GM19239 (cell line): ENCODE results near the gene DNPEP.
A peak's percentile ranks its signal among the peaks of the same experiment; 100 is the strongest.
"Not testable (repeated sequence)": the region's sequence is repeated elsewhere in the genome, so short reads cannot be mapped to it uniquely, and the experiment has no call there.

Source experiments
- DNase-seq: peaks from one replicate; pipeline ENCODE4 v3.0.0; 2011; ENCODE audit warnings: low spot score; ENCODE audit not compliant: insufficient read length
- FAIRE-seq: peaks from 2 replicates; lab custom pipeline; 2011; peaks lifted over from hg19 to GRCh38; lab: Jason Lieb, UNC

The DNPEP gene

DNA sequence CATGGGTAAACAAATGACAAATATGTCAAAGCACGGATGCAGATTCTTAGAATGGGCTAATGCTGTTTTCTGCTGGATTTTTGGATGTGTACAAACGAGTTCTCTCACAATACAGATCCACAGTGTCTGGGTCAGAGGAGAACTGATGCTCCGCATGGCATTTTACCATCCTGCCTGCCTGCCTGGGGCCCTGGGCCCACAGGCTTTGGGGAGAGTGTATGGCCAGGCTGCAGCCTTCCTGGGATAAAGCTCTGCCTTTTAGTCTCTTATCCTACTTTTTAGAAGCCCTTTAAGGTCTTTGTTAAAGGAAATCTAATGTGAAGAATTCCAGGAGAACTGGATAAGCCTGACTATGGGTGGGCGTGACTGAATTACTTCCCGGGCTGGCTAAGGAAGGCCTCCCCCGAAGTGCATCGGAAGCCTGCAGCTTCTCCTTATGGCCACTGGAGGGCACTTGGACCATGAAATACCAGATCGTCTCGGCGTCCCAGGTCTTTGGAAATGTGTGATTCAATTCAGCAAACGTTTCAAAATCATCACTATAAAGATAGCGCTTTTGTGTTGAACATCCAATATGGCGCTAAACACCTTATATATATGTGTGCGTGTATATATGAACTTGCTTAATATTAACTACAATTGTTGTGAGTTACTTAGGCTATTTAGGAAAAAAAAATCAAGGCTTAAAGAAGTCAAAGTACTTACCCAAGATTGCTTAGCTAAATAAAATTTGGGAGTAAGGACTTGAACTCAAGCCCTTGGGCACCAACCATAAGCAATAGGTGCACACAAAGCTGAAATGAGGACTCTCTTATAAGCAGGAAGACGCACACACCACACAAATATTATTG, 15.2 kb upstream of the DNPEP start:
- peak; percentile 61 for FAIRE-seq

DNA sequence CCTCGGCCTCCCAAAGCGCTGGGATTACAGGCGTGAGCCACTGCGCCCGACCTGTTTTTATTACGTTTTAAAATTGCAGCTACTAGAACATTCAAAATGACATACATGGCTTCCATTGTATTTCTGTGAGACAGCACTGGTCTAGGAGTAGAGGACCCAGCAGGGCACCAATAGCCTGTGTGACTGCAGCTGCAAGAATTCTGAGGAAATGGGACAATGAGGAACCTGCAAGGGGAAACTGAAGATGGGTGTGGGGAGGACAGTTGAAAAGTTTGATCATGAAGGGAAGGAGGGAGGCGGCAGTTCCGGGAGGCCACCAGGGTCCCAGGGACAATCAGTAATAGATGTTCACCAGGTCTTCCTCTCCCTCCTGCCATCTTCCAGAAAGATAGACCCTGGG, 13.9 kb upstream of the DNPEP start:
- FAIRE-seq = no peak
- no peak for DNase-seq

More for the DNA sequence above, 15.2 kb upstream of the DNPEP start:
- DNase-seq = peak; percentile 61

DNA sequence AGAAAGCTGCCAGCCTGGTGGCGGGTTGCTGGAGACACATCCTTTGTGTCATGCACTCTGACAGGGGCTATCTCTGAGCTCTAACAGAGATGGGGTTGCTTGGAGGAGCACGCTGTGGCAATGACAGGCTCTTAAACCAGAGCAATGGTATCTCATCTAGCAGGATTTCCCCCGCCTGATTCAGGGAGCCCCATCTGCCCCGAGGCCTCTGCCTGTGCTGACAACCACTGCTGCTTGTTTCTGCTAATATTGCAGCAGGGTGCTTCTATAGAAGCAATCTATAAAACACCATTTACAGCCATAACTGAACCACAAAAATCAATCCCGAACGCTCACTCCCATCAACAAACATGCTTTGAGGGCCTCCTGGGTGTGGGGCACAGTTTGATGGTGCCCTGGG, 12.8 kb upstream of the DNPEP start:
- FAIRE-seq (no peak), DNase-seq (no peak)

- DNase-seq (no peak), FAIRE-seq (no peak)
These were observed 12.2 kb upstream of the DNPEP start for GRCh38 chr2:219399716-219400478.

- FAIRE-seq (no peak), DNase-seq (no peak)
These were observed 11.1 kb upstream of the DNPEP start for GRCh38 chr2:219398721-219399363.

DNA sequence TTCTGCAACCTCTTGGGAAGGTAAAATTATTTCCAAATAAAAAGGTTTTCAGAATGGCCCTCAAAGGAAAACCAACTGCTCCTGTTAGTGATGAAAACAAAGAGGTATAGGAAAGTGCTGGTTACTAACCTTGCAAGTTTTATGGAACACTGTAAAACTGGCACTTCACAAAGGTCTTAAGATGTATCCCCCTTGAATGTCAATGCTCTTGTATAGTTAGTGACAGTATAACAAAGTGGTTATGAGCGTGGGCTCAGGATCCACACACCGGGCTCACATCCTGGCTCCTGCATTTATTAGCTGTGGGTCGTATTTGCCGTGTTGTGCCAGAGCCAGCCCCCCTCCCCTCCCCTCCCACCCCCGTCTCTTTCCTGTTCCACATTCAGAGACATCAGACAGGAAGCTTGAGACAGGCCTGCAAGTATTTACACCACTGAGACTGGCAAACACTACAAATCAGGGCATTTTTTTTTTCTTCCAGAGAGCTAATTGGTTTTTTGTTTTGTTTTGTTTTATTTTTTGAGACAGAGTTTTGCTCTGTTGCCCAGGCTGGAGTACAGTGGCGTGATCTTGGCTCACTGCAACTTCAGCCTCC, 9.2 kb upstream of the DNPEP start:
- no peak for DNase-seq

DNA sequence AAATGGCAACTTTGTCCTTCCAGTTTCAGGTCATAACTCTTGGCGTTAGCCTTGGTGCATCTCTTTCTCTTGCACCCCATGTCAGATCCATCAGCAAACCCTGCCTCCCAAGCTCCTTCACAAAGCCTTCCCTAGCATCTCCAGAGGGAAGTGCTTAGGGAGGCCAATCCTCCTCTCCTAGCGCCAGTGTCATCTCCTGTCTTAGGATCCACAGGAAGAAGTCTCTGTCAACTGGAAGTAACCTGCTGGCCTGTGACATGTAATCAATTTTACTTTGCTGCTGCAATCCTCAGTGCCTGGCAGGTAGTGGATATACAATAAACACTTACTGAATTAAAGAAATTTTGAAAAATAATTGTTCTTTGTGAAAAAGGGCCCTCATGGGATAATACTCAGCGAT, 7.9 kb upstream of the DNPEP start:
- FAIRE-seq = no peak
- no peak for DNase-seq

More for the DNA sequence above, 9.2 kb upstream of the DNPEP start:
- FAIRE-seq = no peak

DNA sequence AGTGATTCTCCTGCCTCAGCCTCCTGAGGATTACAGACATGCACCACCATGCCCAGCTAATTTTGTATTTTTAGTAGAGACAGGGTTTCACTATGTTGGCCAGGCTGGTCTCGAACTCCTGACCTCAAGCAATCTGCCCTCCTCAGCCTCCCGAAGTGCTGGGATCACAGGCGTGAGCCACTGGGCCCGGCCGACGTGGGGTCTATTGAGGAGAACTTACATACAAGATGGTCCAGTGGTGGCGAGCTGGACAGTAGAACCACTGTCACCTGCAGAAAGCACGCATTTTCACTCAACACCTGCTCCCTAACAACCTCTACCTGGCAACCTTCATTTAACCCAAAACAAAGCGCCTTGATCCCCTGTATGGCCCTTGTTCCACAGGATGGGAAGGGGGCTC, 7.3 kb upstream of the DNPEP start:
- not testable (repeated sequence) for DNase-seq, FAIRE-seq

DNA sequence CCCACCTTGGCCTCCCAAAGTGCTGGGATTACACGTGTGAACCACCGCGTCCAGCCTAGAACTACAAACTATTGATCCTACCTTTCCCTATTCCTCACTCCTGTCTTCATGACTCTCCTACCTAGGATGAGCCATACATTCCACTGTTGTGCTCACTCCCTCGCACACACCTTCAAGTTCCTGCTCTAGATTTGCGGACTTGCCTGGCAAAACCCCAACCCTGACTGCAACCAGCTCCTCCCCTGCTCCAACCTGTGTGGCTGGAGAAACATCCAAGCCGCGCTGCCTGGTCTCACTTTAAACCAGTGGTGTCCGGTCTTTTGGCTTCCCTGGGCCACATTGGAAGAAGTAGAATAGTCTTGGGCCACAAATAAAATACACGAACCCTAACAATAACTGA, 5.0 kb upstream of the DNPEP start:
- DNase-seq = no peak

GRCh38 chr2:219388907-219389156, 1.1 kb upstream of the DNPEP start:
- DNase-seq (no peak), FAIRE-seq (peak; percentile 76)

More for the DNA sequence above, 5.0 kb upstream of the DNPEP start:
- FAIRE-seq = no peak

DNA sequence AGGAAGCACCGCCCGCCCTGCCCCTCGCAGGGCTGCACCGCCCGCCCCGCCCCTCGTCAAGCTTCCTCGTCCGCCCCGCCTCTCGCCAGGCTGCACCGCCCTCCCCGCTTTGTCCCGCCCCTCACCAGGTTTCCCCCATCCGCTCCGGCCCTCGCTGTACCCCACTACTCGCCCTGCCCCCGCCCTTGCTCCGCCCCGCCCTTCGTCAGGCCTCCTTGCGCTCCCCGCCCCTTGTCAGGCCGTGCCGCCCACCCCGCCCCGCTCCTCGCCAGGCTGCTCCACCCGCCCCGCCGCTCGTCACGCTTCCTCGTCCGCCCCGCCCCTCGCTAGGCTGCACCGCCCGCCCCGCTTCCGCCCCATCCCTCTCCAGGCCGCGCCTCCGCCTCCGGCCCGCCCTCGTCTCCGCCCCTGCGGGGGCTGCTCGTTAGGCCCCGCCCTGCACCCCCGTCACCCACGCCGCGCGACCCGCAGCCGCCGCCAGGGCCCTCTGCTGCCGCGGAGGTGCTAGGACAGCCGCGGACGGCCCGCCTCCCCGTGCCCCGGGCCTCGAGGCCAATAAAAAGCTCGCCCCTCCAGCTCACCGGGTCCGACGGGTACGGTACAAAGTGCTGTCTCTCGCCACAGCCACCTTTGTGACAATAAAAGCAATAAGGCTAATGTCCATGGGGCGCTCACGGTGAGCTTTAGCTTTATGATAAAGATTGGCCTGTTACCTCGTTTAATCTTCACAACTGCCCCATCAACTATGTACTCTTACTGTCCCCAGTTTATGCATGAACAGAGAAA, 602 bp upstream of the DNPEP start:
- FAIRE-seq (peak; percentile 90), DNase-seq (peak; percentile 84)

DNA sequence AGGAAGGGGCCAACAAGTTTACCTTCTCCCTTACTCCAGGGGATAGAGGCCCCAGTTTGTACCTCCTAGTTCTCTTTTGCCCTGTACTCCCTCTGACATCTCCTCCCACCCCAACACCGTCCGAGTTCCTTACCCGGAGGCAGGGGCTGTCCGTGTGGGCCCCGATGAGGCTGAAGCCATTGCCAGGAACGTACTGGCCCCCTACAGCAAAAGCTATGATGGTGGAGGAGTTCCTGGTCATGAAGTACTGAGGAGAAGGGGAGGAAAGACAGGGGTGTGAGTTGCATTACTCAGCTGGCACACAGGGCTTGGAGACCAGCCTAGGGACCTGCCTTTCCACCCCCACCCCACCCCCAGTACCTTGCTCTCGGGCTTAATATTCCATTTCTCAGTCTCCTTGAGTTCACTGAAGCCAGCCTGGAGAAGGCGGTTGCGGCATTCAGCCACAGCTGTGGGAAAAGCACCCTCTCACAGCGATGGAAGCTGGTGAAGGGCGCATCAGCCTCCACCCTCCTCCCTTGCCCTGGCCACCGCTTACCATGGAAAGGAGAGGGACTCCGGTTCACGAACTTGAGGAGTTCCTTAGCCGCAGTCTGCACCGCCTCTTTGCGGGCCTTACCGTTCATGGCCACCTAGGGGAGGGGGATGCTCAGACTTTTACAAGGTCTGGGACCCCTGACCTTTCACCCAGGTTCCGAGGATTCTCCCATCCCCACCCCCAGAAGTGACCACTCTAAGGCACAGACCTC, 1.0 kb downstream of the DNPEP start:
- FAIRE-seq (no peak), DNase-seq (no peak)

DNA sequence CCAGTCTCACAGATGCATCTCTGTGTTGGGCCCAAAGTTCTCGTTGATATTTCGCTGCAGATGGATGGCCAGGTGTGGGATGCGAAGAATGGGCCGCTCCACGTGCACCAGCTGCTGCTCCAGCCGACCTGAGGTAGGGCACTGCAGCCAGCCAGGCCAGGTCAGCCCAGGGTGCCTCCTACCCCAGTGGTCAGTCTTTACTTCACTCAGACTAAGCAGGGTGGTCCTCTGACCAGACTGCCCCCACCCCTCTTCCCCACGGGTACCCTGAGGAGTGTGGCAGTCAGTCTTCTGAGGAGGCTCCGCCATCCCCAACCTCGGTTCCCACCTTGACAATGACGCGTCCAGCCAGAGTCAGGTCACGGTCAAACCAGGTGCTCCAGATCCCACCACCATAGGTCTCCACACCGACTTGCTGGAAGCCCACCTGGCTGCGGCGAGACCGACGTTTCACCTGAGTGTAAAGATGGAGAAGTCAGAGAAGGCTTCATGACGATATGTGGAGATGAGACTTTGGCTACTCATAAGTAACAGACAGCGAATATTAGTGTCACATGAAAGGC, 1.7 kb downstream of the DNPEP start:
- no peak for FAIRE-seq
- DNase-seq = no peak

- DNase-seq (no peak), FAIRE-seq (no peak)
These were observed 2.9 kb downstream of the DNPEP start for GRCh38 chr2:219384859-219385258.

DNA sequence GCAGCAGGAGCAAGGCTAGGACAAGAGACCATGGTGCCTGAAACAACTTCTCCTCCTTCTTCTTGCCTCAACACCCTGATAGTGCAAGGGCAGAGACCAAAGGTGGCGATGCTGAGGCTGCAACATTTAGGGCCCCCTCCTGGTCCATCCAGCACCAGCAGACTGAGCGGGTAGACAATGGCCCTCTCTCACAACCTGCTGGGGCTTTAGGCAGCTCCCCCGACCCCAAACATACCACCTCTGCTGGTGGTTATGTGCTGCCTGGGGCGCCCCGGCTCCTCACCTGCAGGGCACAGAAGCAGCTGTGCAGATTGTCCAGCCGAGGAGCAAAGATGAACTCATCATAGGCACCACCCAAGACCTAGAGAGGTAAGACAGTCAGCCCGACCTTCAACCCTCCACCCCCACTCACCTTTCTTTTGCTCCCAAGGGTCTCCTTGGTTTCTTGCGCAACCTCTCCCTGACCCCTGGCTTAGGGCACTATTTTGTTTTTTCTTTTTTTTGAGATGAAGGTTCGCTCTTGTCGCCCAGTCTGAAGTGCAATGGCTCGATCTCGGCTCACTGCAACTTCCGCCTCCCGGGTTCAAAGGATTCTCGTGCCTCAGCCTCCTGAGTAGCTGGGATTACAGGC, 3.5 kb downstream of the DNPEP start:
- DNase-seq = no peak
- no peak for FAIRE-seq

DNA sequence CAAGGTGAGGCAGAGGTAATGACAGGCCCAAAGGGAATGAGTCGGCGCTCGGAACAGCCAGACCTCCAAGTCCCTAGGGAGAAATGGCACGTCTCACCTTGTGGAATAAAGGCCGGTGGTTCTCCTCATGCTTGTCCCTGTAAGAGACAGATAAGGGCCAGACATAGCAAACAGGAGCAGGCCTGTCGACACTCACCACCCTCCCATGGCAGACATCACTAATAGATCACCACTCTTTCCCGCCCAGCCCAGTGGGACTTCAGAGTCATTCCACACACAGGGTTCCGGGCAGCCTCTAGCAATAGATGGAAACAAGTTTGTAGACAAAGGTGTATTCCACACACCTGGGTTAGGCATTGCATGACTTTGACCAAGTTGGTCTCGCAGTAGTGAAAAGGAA, 6.3 kb downstream of the DNPEP start:
- no peak for FAIRE-seq
- no peak for DNase-seq

DNA sequence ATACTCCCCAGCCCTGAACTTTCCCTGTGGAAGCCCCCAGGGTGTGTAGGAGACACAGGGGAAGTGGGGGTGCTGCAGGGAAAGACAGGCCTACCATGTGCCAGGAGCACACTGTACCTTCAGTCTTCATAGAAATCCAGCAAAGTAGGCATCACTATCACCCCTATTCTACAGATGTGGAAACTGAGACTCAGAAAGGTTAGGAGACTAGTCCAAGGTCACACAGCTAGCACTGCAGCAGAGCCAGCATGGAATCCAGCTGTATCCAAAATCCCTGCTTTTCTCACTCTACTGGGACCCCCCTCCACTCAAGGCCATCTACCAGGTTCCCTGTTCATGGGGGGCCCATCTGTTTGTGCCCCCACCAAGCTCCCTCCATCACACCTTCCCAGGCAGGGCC, 6.8 kb downstream of the DNPEP start:
- FAIRE-seq = no peak

GRCh38 chr2:219378163-219378851, 9.4 kb downstream of the DNPEP start:
- DNase-seq = no peak
- no peak for FAIRE-seq

More for the DNA sequence above, 6.8 kb downstream of the DNPEP start:
- no peak for DNase-seq
